ENCODE measurements around the gene MARCHF5. TPM values are rescaled to one million over a fixed set of nuclear protein-coding genes. Genes with fewer than 3 reads are reported as not detected.

MARCHF5 gene
- total and polyA plus RNA-seq, 2 of the 4 experiments (the other 2 are of a cell fraction), result 14.9 to 30.0 TPM

GRCh38 chr10:92290837-92291615 is at the start of gene MARCHF5, which contains the start of gene CPEB3 (continued):
- TF ChIP-seq CEBPB (IDR thresholded peaks at IDR 0.05; ENCODE audit: low read depth, low read length) (peak; percentile 34; the same call in 1 of the 2 replicates), FOS (IDR thresholded peaks at IDR 0.05; ENCODE audit: low read depth, low read length) (no peak), CHD1 (IDR thresholded peaks at IDR 0.05; ENCODE audit: low read depth, low read length) (0 out of 2 replicates have a peak, but pooled peaks have one; percentile 7), NFE2L2 (IDR thresholded peaks at IDR 0.05; ENCODE audit: low read depth, low read length) (no peak), RCOR1 (IDR thresholded peaks at IDR 0.05; ENCODE audit: insufficient replicate concordance, low read length) (peak; percentile 71)

GRCh38 chr10:92241501-92241900 is 49.5 kb upstream of the MARCHF5 start:
- no peaks in the 10 kb centered on the region for H4K20me1 ChIP-seq (ENCODE audit: insufficient read depth, low read length)
- no peak overlapping the region for H3K4me3 ChIP-seq (ENCODE audit: insufficient read depth, low read depth, low read length)
- H3K14ac ChIP-seq (replicated peaks; ENCODE audit: low read depth, low read length), result no peak overlapping the region
- H2AK5ac ChIP-seq (ENCODE audit: low read depth, low read length), result no peak overlapping the region
- no peak overlapping the region for H3K23ac ChIP-seq (ENCODE audit: low read depth, low read length)
- ChIA-PET POLR2A (ENCODE audit: unreplicated experiment) (no interaction called here), CTCF (no interaction called here)
- no peaks in the 10 kb centered on the region for H3K9me3 ChIP-seq (ENCODE audit: control insufficient read depth, insufficient read depth, low read length)
- no peak overlapping the region for H2AFZ ChIP-seq (replicated peaks; ENCODE audit: low read length, poor library complexity)
- DNase-seq (no peak), ATAC-seq (ENCODE audit: low read depth) (no peak)
- intact Hi-C loops (cut with micrococcal nuclease), result loop anchor here (5.0 kb wide), 1 partner anchor 154 kb away; no protein-coding TSS in a partner anchor
- H2BK15ac ChIP-seq (ENCODE audit: low read depth, low read length), result no peak overlapping the region
- no peaks in the 10 kb centered on the region for H3K27me3 ChIP-seq (ENCODE audit: control insufficient read depth, insufficient read depth, low read length)
- in situ Hi-C loops (cut with MboI; ENCODE audit: low sequenced_read_pairs), result no loop called here
- H4K5ac ChIP-seq (ENCODE audit: low read depth, low read length), result no peak overlapping the region
- BruUV-seq (replicated peaks), result no TSS peak
- no peak overlapping the region for H2BK5ac ChIP-seq (ENCODE audit: low read depth, low read length, poor library complexity, severe bottlenecking)
- H3K4me2 ChIP-seq (ENCODE audit: low read depth, low read length), result peak overlapping the region; percentile 88
- dilution Hi-C loops (cut with HindIII; ENCODE audit: low sequenced_read_pairs, unreplicated experiment), result no loop called here
- TF ChIP-seq USF2 (IDR thresholded peaks at IDR 0.05; ENCODE audit: low read depth, low read length), result no peak
- no peak for TF ChIP-seq SMC3 (IDR thresholded peaks at IDR 0.05; ENCODE audit: low read depth, low read length)
- no peak for TF ChIP-seq RFX5 (IDR thresholded peaks at IDR 0.05; ENCODE audit: low read depth, low read length)
- no peak for TF ChIP-seq CEBPB (IDR thresholded peaks at IDR 0.05; ENCODE audit: low read depth, low read length)
- TF ChIP-seq RAD21 (IDR thresholded peaks at IDR 0.05; ENCODE audit: low read length), result no peak
- no peak for TF ChIP-seq RCOR1 (IDR thresholded peaks at IDR 0.05; ENCODE audit: insufficient replicate concordance, low read length)
- no peak overlapping the region for H3K9ac ChIP-seq (ENCODE audit: low read depth, low read length)
- no peaks in the 10 kb centered on the region for H3K9me1 ChIP-seq (ENCODE audit: insufficient read depth, low read length)
- no peak overlapping the region for H3K56ac ChIP-seq (ENCODE audit: extremely low read depth, insufficient read depth, low read length)
- H4K91ac ChIP-seq (ENCODE audit: insufficient read depth, low read depth, low read length), result no peak overlapping the region
- H3K79me1 ChIP-seq (ENCODE audit: low read depth in 1 of 2, low read length in 2 of 2), result no peaks in the 10 kb centered on the region
- H2AK9ac ChIP-seq (replicated peaks; ENCODE audit: low read depth, low read length, poor library complexity), result no peak overlapping the region
- no peak overlapping the region for H3K18ac ChIP-seq (ENCODE audit: low read depth, low read length)
- no peak overlapping the region for H2BK120ac ChIP-seq (ENCODE audit: low read depth, low read length)
- no peak overlapping the region for H3K4ac ChIP-seq (ENCODE audit: low read depth, low read length)
- no peaks in the 10 kb centered on the region for H3K36me3 ChIP-seq (ENCODE audit: control insufficient read depth, insufficient read depth, low read length)
- no peak overlapping the region for H3K27ac ChIP-seq (ENCODE audit: insufficient read depth, low read length)
- no peak overlapping the region for H4K8ac ChIP-seq (ENCODE audit: low read depth in 2 of 2, low read length in 2 of 2)
- no CpG with 5 or more reads among the region's 1 CpG for WGBS, 2 experiments (ENCODE audit: extremely low coverage in 2 of 2, insufficient read length in 1 of 2)
- H2BK20ac ChIP-seq (ENCODE audit: low read depth, low read length), result no peak overlapping the region
- H3K4me1 ChIP-seq (ENCODE audit: control insufficient read depth, insufficient read depth, low read length), result peaks cover 2% of the 10 kb centered on the region; the same call in 1 of the 2 replicates
